Breast epithelium (tissue), 3 donors: ENCODE results near the gene ATXN1.

Experiments used
- POLR2A ChIP-seq: fragments of 450-650 bp; IDR thresholded peaks from one replicate; pipeline ENCODE4 v1.6.1; 2016; ENCODE audit warnings: antibody characterized with exemption, mild to moderate bottlenecking, moderate library complexity
- POLR2AphosphoS5 ChIP-seq, 3 donors: sonication (generic); formaldehyde crosslinking; IDR thresholded peaks; one replicate each; pipeline ENCODE4 v1.6.1; 2017; ENCODE audit warnings: antibody characterized with exemption in 3 of 3
- TF ChIP-seq, protein P1 (sequence below), 3 donors: fragments of 450-650 bp; IDR thresholded peaks; one replicate each; pipeline ENCODE4 v1.5.1; 2016 to 2017; ENCODE audit warnings: antibody characterized with exemption in 3 of 3, mild to moderate bottlenecking in 3 of 3, moderate library complexity in 3 of 3

DNA sequence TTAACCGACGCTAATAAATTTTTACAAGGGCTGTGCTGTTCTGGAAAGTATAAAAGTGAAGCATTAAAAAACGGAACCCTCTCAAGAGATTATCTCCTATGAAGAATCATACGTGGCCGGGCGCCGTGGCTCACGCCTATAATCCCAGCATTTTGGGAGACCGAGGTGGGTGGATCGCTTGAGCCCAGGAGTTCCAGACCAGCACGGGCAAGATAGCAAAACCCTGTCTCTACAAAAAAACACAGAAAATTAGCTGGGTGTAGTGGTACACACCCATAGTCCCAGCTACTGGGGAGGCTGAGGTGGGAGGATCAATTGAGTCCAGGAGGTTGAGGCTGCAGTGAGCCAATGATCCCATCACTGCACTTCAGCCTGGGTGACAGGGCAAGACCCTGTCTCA, 439.4 kb downstream of the ATXN1 start:
- TF ChIP-seq POLR2A (no peak), POLR2AphosphoS5 (IDR thresholded peaks at IDR 0.05) (no peak)
- TF ChIP-seq, protein P1, sequence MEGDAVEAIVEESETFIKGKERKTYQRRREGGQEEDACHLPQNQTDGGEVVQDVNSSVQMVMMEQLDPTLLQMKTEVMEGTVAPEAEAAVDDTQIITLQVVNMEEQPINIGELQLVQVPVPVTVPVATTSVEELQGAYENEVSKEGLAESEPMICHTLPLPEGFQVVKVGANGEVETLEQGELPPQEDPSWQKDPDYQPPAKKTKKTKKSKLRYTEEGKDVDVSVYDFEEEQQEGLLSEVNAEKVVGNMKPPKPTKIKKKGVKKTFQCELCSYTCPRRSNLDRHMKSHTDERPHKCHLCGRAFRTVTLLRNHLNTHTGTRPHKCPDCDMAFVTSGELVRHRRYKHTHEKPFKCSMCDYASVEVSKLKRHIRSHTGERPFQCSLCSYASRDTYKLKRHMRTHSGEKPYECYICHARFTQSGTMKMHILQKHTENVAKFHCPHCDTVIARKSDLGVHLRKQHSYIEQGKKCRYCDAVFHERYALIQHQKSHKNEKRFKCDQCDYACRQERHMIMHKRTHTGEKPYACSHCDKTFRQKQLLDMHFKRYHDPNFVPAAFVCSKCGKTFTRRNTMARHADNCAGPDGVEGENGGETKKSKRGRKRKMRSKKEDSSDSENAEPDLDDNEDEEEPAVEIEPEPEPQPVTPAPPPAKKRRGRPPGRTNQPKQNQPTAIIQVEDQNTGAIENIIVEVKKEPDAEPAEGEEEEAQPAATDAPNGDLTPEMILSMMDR (IDR thresholded peaks at IDR 0.05) = no peak
